ENCODE data around the gene GBGT1. TPM values are rescaled to one million over a fixed set of nuclear protein-coding genes. Genes with fewer than 3 reads are reported as not detected.

GBGT1 gene
- total and polyA plus RNA-seq, 2 donors (not counting 3 experiments of a cell fraction or from before 2014, with no cell fraction given), result 35.6 to 56.3 TPM

DNA sequence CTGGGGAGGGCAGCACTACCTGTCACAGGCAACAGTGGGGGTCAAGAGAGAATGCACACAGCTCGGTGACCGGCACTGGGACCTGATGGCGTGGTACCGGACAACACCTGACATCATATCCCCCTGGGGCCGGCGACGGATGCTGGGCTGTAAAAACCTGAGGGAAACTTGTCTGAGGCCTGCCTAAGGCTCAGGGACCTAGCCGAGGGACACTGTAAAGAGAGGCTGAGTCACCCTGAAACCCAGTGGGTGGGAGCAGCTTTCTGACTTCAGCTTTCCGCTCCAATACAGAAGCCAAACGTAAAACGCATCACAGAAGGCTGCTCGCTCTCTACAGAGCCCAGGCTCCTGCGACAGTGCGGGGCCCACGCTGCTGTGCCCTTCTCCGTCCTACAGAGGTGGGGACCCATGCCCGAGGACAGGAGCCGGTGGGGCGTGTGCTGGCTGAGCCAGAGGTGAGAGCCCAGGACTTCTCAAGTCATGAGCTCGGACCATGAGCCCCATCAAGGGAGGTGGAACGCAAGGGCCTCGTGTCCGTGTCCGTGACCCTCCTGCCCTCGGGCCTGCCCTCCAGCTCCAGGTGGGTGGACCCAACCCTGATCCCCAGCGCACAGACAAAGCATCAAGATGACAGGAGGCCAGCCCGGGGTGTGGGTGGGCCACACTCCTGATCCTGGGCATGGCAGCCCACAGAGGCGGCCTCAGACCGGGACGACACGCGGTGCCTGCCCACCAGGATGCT is 47.9 kb downstream of the GBGT1 start:
- FAIRE-seq, result no peak
- no peak overlapping the region for H3K27ac ChIP-seq (ENCODE audit: insufficient read depth, low read depth, low read length)
- ChIA-PET CTCF (interaction anchor here (1.2 kb wide), 1 partner anchor 28 kb away, joined by 8 read pairs; no protein-coding TSS in a partner anchor), POLR2A (no interaction called here)
- peaks cover 0 to 3% of the 10 kb centered on the region in 2 experiments for H3K36me3 ChIP-seq (ENCODE audit: control insufficient read depth in 2 of 2, extremely low read depth in 1 of 2, insufficient read depth in 2 of 2, low read length in 2 of 2)
- no peak for DNase-seq (ENCODE audit: low read depth, low spot score)
- intact Hi-C loops (cut with micrococcal nuclease) (no loop called here), dilution Hi-C loops (cut with MboI; ENCODE audit: extremely low pct_ligation_motif_present, low sequenced_read_pairs) (no loop called here)
- H3K9me3 ChIP-seq (replicated peaks; ENCODE audit: control insufficient read depth, insufficient read depth, low read length), result no peaks in the 10 kb centered on the region
- H2AFZ ChIP-seq (ENCODE audit: low read depth, low read length), result no peak overlapping the region
- H4K20me1 ChIP-seq (replicated peaks; ENCODE audit: control insufficient read depth, extremely low read depth, insufficient read depth, low read length), result no peaks in the 10 kb centered on the region
- peaks cover 33% of the 10 kb centered on the region for H3K4me1 ChIP-seq (ENCODE audit: control insufficient read depth, extremely low read depth, insufficient read depth, low read length)
- H3K27me3 ChIP-seq (ENCODE audit: control insufficient read depth in 2 of 2, insufficient read depth in 2 of 2, low read length in 2 of 2), result no peaks in the 10 kb centered on the region
- no peak overlapping the region for H3K4me2 ChIP-seq (ENCODE audit: insufficient read depth, low read length)
- no peaks in the 10 kb centered on the region for H3K9me1 ChIP-seq (replicated peaks; ENCODE audit: control insufficient read depth, extremely low read depth, insufficient read depth, low read length)
- H3K9ac ChIP-seq (replicated peaks; ENCODE audit: extremely low read depth, insufficient read depth, low read length), result no peak overlapping the region
- H3K79me2 ChIP-seq (ENCODE audit: control insufficient read depth, insufficient read depth, low read length), result no peaks in the 10 kb centered on the region
- H3K4me3 ChIP-seq (replicated peaks in 1 of 3; ENCODE audit: insufficient read depth in 1 of 3, low read depth in 1 of 3, low read length in 3 of 3), result no peak overlapping the region
- TF ChIP-seq JUN (IDR thresholded peaks at IDR 0.05; ENCODE audit: borderline replicate concordance, insufficient read depth, insufficient read length, low read depth), result no peak
- TF ChIP-seq, protein P1, sequence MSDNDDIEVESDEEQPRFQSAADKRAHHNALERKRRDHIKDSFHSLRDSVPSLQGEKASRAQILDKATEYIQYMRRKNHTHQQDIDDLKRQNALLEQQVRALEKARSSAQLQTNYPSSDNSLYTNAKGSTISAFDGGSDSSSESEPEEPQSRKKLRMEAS (IDR thresholded peaks at IDR 0.05; ENCODE audit: insufficient read depth, insufficient read length), result no peak
- no peak for TF ChIP-seq POLR2A (IDR thresholded peaks at IDR 0.05; ENCODE audit: low read depth, low read length)
- no peak for TF ChIP-seq POLR2AphosphoS5 (IDR thresholded peaks at IDR 0.05; ENCODE audit: insufficient read depth, low read depth, low read length)
- TF ChIP-seq EZH2 (IDR thresholded peaks at IDR 0.05; ENCODE audit: borderline replicate concordance, low read depth, low read length, severe bottlenecking), result no peak
- TF ChIP-seq, protein P2, sequence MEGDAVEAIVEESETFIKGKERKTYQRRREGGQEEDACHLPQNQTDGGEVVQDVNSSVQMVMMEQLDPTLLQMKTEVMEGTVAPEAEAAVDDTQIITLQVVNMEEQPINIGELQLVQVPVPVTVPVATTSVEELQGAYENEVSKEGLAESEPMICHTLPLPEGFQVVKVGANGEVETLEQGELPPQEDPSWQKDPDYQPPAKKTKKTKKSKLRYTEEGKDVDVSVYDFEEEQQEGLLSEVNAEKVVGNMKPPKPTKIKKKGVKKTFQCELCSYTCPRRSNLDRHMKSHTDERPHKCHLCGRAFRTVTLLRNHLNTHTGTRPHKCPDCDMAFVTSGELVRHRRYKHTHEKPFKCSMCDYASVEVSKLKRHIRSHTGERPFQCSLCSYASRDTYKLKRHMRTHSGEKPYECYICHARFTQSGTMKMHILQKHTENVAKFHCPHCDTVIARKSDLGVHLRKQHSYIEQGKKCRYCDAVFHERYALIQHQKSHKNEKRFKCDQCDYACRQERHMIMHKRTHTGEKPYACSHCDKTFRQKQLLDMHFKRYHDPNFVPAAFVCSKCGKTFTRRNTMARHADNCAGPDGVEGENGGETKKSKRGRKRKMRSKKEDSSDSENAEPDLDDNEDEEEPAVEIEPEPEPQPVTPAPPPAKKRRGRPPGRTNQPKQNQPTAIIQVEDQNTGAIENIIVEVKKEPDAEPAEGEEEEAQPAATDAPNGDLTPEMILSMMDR (IDR thresholded peaks at IDR 0.05; ENCODE audit: extremely low read depth in 1 of 2, insufficient read depth in 1 of 2, low read depth in 1 of 2, low read length in 2 of 2), result no peak
- no peak for TF ChIP-seq GATA2 (IDR thresholded peaks at IDR 0.05; ENCODE audit: insufficient read depth, insufficient read length, low read depth, low read length)
- no peak for TF ChIP-seq MYC (IDR thresholded peaks at IDR 0.05; ENCODE audit: low read depth, low read length)
- TF ChIP-seq FOS (IDR thresholded peaks at IDR 0.05; ENCODE audit: borderline replicate concordance, insufficient read depth, low read length), result no peak
- BruUV-seq (replicated peaks), result no TSS peak

Measured in endothelial cell of umbilical vein (primary cell).